Tongue (tissue), 2 donors: ENCODE data around the gene TEC. TPM values are rescaled to one million over a fixed set of nuclear protein-coding genes. Genes with fewer than 3 reads are reported as not detected.

Experiments used
- small RNA-seq: library from RNA; depleted of rRNA; stranded (forward); fragments of <200 nt; gene quantifications from one replicate; pipeline ENCODE3, GENCODE V24; 2014; ENCODE audit warnings: low replicate concordance
- total RNA-seq: library from RNA; depleted of rRNA; stranded (reverse); fragments of >200 nt; gene quantifications from one replicate; pipeline ENCODE4 v1.2.3, GENCODE V29; 2014

The TEC gene
- total RNA-seq, 1 donor from 2014 or later = 3.2 TPM

Small RNAs within 50 kb of the gene (small RNA-seq; reads per million reads assigned to genes)
- gene RF00019 = not detected
- not detected for gene RF00026
- gene RNU6-838P = not detected

Other genes with a start within 250 kb of the TEC start
- 0.82 TPM for gene TXK, start 135.6 kb downstream of the TEC start, total RNA-seq
- gene SLAIN2, start 71.7 kb upstream of the TEC start, total RNA-seq = 106 TPM
- gene SLC10A4, start 213.5 kb upstream of the TEC start, total RNA-seq = 1.8 TPM
- not detected for gene ZAR1, start 220.4 kb upstream of the TEC start, total RNA-seq